Colonic mucosa (tissue), 4 donors: Measurements from ENCODE around the gene ABLIM2. TPM values are rescaled to one million over a fixed set of nuclear protein-coding genes. Genes with fewer than 3 reads are reported as not detected.
"Not testable (repeated sequence)": the region's sequence is repeated elsewhere in the genome, so short reads cannot be mapped to it uniquely, and the experiment has no call there.

Experiments
- DNase-seq: peaks from one replicate; pipeline ENCODE4 v3.0.0-alpha.2; 2020
- H3K27ac ChIP-seq: fragments of 200-600 bp; one replicate; pipeline ENCODE4 v1.8.0; 2021
- H3K27me3 ChIP-seq: fragments of 200-600 bp; one replicate; pipeline ENCODE4 v1.8.0; 2021
- H3K36me3 ChIP-seq: fragments of 200-600 bp; one replicate; pipeline ENCODE4 v1.8.0; 2021
- H3K4me1 ChIP-seq: fragments of 200-600 bp; one replicate; pipeline ENCODE4 v1.8.0; 2021; ENCODE audit warnings: mild to moderate bottlenecking
- H3K4me3 ChIP-seq: fragments of 200-600 bp; one replicate; pipeline ENCODE4 v1.8.0; 2021
- H3K9ac ChIP-seq, 2 donors: one replicate each; pipeline ENCODE4 v1.7.0; 2013; ENCODE audit warnings: control low read depth in 2 of 2, low read depth in 2 of 2, low read length in 2 of 2
- H3K9me3 ChIP-seq: fragments of 200-600 bp; one replicate; pipeline ENCODE4 v1.8.0; 2021
- intact Hi-C: fragments of 100-400 bp; cut with DNase I; formaldehyde crosslinking; loops from one replicate; pipeline ENCODE4 v1.14.1; 2022
- total RNA-seq, 2 donors: library from RNA; stranded (reverse); fragmentation: NEBNext Ultra II Directional in 1 of 2; extraction: Animal tissue kit (Norgen Biotek cat#: 25700) in 1 of 2; gene quantifications; one replicate each; pipeline ENCODE4 v1.2.1, GENCODE V29; 2021
- TF ChIP-seq, protein P1 (sequence below): fragments of 200-600 bp; IDR thresholded peaks from one replicate; pipeline ENCODE4 v1.8.0; 2022; ENCODE audit warnings: antibody characterized with exemption, mild to moderate bottlenecking
- donor health status: healthy.
- donor health status: DM: no; HTN: no; CAD: no.
- donor health status: DM: no; HTN: no; CAD: no.

ABLIM2 gene
- total RNA-seq, 2 donors from 2014 or later: 11.1 to 11.5 TPM

- no peaks in the 10 kb centered on the region for H3K27me3 ChIP-seq
- no peak overlapping the region for H3K4me3 ChIP-seq
- TF ChIP-seq, protein P1, sequence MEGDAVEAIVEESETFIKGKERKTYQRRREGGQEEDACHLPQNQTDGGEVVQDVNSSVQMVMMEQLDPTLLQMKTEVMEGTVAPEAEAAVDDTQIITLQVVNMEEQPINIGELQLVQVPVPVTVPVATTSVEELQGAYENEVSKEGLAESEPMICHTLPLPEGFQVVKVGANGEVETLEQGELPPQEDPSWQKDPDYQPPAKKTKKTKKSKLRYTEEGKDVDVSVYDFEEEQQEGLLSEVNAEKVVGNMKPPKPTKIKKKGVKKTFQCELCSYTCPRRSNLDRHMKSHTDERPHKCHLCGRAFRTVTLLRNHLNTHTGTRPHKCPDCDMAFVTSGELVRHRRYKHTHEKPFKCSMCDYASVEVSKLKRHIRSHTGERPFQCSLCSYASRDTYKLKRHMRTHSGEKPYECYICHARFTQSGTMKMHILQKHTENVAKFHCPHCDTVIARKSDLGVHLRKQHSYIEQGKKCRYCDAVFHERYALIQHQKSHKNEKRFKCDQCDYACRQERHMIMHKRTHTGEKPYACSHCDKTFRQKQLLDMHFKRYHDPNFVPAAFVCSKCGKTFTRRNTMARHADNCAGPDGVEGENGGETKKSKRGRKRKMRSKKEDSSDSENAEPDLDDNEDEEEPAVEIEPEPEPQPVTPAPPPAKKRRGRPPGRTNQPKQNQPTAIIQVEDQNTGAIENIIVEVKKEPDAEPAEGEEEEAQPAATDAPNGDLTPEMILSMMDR: no peak
- no peak overlapping the region for H3K27ac ChIP-seq
- DNase-seq: no peak
- no peak overlapping the region for H3K9ac ChIP-seq
- H3K4me1 ChIP-seq: no peaks in the 10 kb centered on the region
- H3K36me3 ChIP-seq: no peaks in the 10 kb centered on the region
- intact Hi-C loops: no loop called here
- H3K9me3 ChIP-seq: no peaks in the 10 kb centered on the region
Measured at GRCh38 chr4:8140915-8141314, 17.7 kb downstream of the ABLIM2 start.

DNA sequence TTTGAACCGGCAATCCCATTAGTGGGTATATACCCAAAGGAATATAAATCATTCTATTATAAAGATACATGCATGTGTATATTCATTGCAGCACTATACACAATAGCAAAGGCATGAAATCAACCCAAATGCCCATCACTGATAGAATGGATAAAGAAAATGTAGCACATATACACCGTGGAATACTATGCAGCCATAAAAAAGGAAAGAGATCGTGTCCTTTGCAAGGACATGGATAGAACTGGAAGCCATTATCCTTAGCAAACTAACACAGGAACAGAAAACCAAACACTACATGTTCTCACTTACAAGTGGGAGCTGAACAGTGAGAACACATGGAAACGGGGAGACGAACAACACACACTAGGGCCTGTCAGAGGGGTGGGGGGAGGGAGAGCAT, 18.9 kb downstream of the ABLIM2 start:
- not testable (repeated sequence) for H3K4me1 ChIP-seq

DNA sequence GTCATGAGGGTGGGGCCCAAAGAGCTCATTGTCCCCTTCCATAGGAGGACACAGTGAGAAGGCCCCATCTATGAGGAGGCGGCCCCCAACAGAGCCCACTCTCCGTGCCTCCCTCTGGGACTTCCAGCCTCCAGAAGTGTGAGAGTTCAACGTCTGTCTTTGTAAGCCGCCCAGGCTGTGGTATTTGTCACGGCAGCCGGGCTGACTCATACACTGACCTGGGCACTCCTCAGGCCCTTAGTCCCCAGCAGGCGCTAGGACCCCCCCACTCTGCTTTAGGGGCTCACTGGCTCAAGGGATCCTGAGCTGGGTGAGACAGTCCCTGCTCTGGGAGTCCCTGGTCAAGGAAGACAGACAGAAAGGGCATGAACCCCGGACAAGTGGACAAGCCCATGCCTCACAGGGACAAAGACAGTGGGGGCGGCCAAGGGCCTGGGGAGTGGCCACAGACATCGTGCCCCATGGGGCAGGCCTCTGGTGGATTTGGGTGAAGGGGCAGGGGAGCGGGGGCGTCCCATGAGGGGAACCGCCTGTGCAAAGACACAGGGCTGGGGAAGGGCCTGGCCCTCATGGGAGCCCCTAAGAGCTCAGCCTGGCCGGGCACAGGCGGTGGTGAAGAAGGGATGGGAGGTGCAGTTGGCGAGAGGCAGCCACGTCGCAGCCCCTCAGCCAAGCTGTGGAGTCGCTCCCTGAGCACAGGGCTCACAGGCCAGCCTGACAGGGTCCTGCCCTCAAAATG, 21.5 kb downstream of the ABLIM2 start:
- no peak overlapping the region for H3K27ac ChIP-seq
- no peak overlapping the region for H3K9ac ChIP-seq
- no peaks in the 10 kb centered on the region for H3K36me3 ChIP-seq
- TF ChIP-seq, protein P1: no peak
- no peak for DNase-seq
- no peaks in the 10 kb centered on the region for H3K4me1 ChIP-seq
- no peaks in the 10 kb centered on the region for H3K9me3 ChIP-seq
- no peak overlapping the region for H3K4me3 ChIP-seq
- H3K27me3 ChIP-seq: no peaks in the 10 kb centered on the region
- intact Hi-C loops: no loop called here

More for the DNA sequence above, 18.9 kb downstream of the ABLIM2 start:
- H3K27me3 ChIP-seq, H3K9ac ChIP-seq, intact Hi-C loops, H3K9me3 ChIP-seq, H3K27ac ChIP-seq, H3K36me3 ChIP-seq, H3K4me3 ChIP-seq, DNase-seq: not testable (repeated sequence)

GRCh38 chr4:8136529-8136928, 22.1 kb downstream of the ABLIM2 start:
- Histone ChIP-seq H3K27me3 (no peaks in the 10 kb centered on the region), H3K4me3 (no peak overlapping the region), H3K27ac (no peak overlapping the region), H3K4me1 (no peaks in the 10 kb centered on the region), H3K9me3 (no peaks in the 10 kb centered on the region), H3K9ac (no peak overlapping the region), H3K36me3 (no peaks in the 10 kb centered on the region)
- TF ChIP-seq, protein P1: no peak
- DNase-seq: no peak
- intact Hi-C loops: no loop called here

GRCh38 chr4:8135666-8136065, 22.9 kb downstream of the ABLIM2 start:
- H3K36me3 ChIP-seq: no peaks in the 10 kb centered on the region
- intact Hi-C loops: no loop called here
- H3K27me3 ChIP-seq: no peaks in the 10 kb centered on the region
- no peak for DNase-seq
- no peaks in the 10 kb centered on the region for H3K4me1 ChIP-seq
- H3K4me3 ChIP-seq: no peak overlapping the region
- no peak overlapping the region for H3K9ac ChIP-seq
- TF ChIP-seq, protein P1: no peak
- no peaks in the 10 kb centered on the region for H3K9me3 ChIP-seq
- no peak overlapping the region for H3K27ac ChIP-seq

DNA sequence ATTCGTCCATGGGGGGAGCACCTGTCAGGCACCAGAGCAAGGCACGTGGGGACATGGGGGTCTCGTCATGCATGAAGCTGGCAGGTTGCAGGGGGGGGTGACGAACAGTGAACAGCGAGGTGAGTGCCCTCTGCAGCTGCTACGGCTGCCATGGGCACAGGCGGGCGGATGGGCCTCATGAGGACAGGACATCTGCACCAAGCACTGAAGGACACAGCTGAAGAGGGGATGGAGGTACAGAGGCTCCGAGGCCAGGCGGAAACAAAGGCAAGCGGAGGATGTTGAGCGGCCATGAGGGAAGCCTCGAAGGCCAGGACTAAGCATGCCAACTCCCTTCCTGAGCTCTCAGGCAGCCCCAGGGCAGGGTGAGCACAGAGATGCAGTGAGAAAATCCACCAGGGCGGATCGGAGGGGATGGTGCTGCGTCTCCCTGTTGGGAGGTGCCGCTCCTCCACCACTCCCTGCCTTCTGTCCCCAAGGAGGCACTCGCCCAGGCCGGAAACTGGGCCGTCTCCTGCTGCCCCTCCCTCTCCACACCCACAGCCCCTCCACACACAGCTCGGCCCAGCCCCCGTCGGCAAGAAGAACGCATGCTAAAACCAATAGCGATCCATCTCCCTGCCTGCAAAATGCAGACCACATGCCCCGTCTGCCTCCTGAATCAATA, 24.6 kb downstream of the ABLIM2 start:
- H3K27ac ChIP-seq: no peak overlapping the region
- H3K9ac ChIP-seq: no peak overlapping the region
- H3K36me3 ChIP-seq: no peaks in the 10 kb centered on the region
- no peak overlapping the region for H3K4me3 ChIP-seq
- H3K9me3 ChIP-seq: no peaks in the 10 kb centered on the region
- no peak for DNase-seq
- TF ChIP-seq, protein P1: no peak
- H3K4me1 ChIP-seq: no peaks in the 10 kb centered on the region
- H3K27me3 ChIP-seq: no peaks in the 10 kb centered on the region
- intact Hi-C loops: no loop called here
